HepG2 (cell line): ENCODE measurements around the gene CTNND2. TPM values are rescaled to one million over a fixed set of nuclear protein-coding genes. Genes with fewer than 3 reads are reported as not detected.

ENCODE experiments used
- ARHGAP35 ChIP-seq: sonication (generic); formaldehyde crosslinking; IDR thresholded peaks from 2 replicates; pipeline ENCODE4 v1.9.0; 2022; ENCODE audit warnings: mild to moderate bottlenecking, inconsistent platforms, moderate library complexity, missing genetic modification reagents, borderline replicate concordance
- BORCS8-MEF2B ChIP-seq: sonication (generic); formaldehyde crosslinking; IDR thresholded peaks from 2 replicates; pipeline ENCODE4 v1.8.0; 2022; ENCODE audit warnings: mild to moderate bottlenecking, missing genetic modification reagents
- HNF4G ChIP-seq, 2 experiments: sonication (generic) in 1 of 2; formaldehyde crosslinking in 1 of 2; IDR thresholded peaks; 2 replicates each; pipeline versions ENCODE4 v1.4.0 to v1.6.1; 2011 to 2020; ENCODE audit warnings: borderline replicate concordance in 2 of 2, low read depth in 2 of 2, mild to moderate bottlenecking in 2 of 2, low read length in 1 of 2, missing genetic modification reagents in 1 of 2, moderate library complexity in 1 of 2
- ISL2 ChIP-seq: sonication (generic); formaldehyde crosslinking; IDR thresholded peaks from 2 replicates; pipeline ENCODE4 v1.5.0; 2020; ENCODE audit warnings: missing genetic modification reagents
- JUN ChIP-seq: sonication (generic); formaldehyde crosslinking; IDR thresholded peaks from 2 replicates; pipeline ENCODE4 v1.4.0; 2020; ENCODE audit warnings: mild to moderate bottlenecking, missing genetic modification reagents
- NAIF1 ChIP-seq: sonication (generic); formaldehyde crosslinking; IDR thresholded peaks from 2 replicates; pipeline ENCODE4 v1.5.0; 2020; ENCODE audit warnings: mild to moderate bottlenecking, missing genetic modification reagents, borderline replicate concordance
- NCOA2 ChIP-seq: sonication (generic); formaldehyde crosslinking; IDR thresholded peaks from 2 replicates; pipeline ENCODE4 v1.8.0; 2022; ENCODE audit warnings: inconsistent platforms
- NCOA5 ChIP-seq: sonication (generic); formaldehyde crosslinking; IDR thresholded peaks from 2 replicates; pipeline ENCODE4 v1.4.0; 2020; ENCODE audit warnings: missing genetic modification reagents
- NFRKB ChIP-seq: fragments of 450-650 bp; IDR thresholded peaks from 2 replicates; pipeline ENCODE4 v1.6.1; 2017
- NR2F2 ChIP-seq: IDR thresholded peaks from 2 replicates; pipeline ENCODE4 v1.6.1; 2012; ENCODE audit warnings: low read depth, inconsistent platforms, borderline replicate concordance
- NR3C1 ChIP-seq: sonication (generic); formaldehyde crosslinking; IDR thresholded peaks from 2 replicates; pipeline ENCODE4 v1.4.0; 2020; ENCODE audit warnings: missing genetic modification reagents
- POLR2A ChIP-seq, 2 experiments: IDR thresholded peaks; 2 replicates each; pipeline ENCODE4 v1.6.1; 2011; ENCODE audit warnings: low read depth in 2 of 2, low read length in 2 of 2, mild to moderate bottlenecking in 1 of 2, moderate library complexity in 1 of 2; ENCODE audit not compliant: insufficient read depth in 1 of 2
- POLR2AphosphoS5 ChIP-seq: IDR thresholded peaks from 2 replicates; pipeline ENCODE4 v1.6.1; 2012; ENCODE audit warnings: low read depth, low read length
- RELA ChIP-seq: sonication (generic); formaldehyde crosslinking; IDR thresholded peaks from 2 replicates; pipeline ENCODE4 v1.4.0; 2020; ENCODE audit warnings: missing genetic modification reagents
- REPIN1 ChIP-seq: sonication (generic); formaldehyde crosslinking; IDR thresholded peaks from 2 replicates; pipeline ENCODE4 v1.8.0; 2022; ENCODE audit warnings: missing genetic modification reagents, low read depth, mild to moderate bottlenecking, borderline replicate concordance
- SKI ChIP-seq: fragments of 450-650 bp; IDR thresholded peaks from one replicate; pipeline ENCODE4 v1.6.1; 2018; ENCODE audit warnings: mild to moderate bottlenecking; ENCODE audit not compliant: partially characterized antibody
- TAF1 ChIP-seq: sonication (generic); formaldehyde crosslinking; IDR thresholded peaks from 2 replicates; pipeline ENCODE4 v1.4.0; 2020; ENCODE audit warnings: missing genetic modification reagents
- ZBTB3 ChIP-seq: sonication (generic); formaldehyde crosslinking; IDR thresholded peaks from 2 replicates; pipeline ENCODE4 v1.4.0; 2020; ENCODE audit warnings: low read depth, mild to moderate bottlenecking, moderate library complexity, missing genetic modification reagents, borderline replicate concordance
- ZBTB7A ChIP-seq: sonication (generic); formaldehyde crosslinking; IDR thresholded peaks from 2 replicates; pipeline ENCODE4 v1.8.0; 2022; ENCODE audit warnings: mild to moderate bottlenecking, missing genetic modification reagents
- ZNF235 ChIP-seq: sonication (generic); formaldehyde crosslinking; IDR thresholded peaks from 2 replicates; pipeline ENCODE4 v1.8.1; 2023; ENCODE audit warnings: mild to moderate bottlenecking, missing genetic modification reagents, borderline replicate concordance
- ZNF292 ChIP-seq: sonication (generic); formaldehyde crosslinking; IDR thresholded peaks from 2 replicates; pipeline ENCODE4 v1.8.1; 2022; ENCODE audit warnings: mild to moderate bottlenecking, low read depth, missing genetic modification reagents, borderline replicate concordance
- ZNF850 ChIP-seq: sonication (generic); formaldehyde crosslinking; conservative IDR thresholded peaks from 2 replicates; pipeline ENCODE4 v1.9.0; 2021; ENCODE audit warnings: mild to moderate bottlenecking, missing genetic modification reagents
- ZNF891 ChIP-seq: sonication (generic); formaldehyde crosslinking; IDR thresholded peaks from 2 replicates; pipeline ENCODE4 v1.5.0; 2020; ENCODE audit warnings: mild to moderate bottlenecking, missing genetic modification reagents
- polyA plus RNA-seq, 8 experiments: library from polyadenylated mRNA; depleted of rRNA in 3 of 8; stranded (reverse) in 7 of 8; unstranded in 1 of 8; fragments of >200 nt; fragmentation: Illumina TruSeq in 4 of 8; extraction: Trizol in 4 of 8; gene quantifications; 2 replicates each; pipeline versions ENCODE4 v1.2.1 to v1.2.3, GENCODE V29; 2011 to 2016; ENCODE audit warnings: low read depth in 4 of 8, missing spikeins in 1 of 8, mixed read lengths in 1 of 8; ENCODE audit not compliant: insufficient read depth in 1 of 8
- total RNA-seq, 5 experiments: library from RNA; depleted of rRNA; stranded (reverse); fragments of >200 nt; fragmentation: Illumina TruSeq; extraction: Trizol; gene quantifications; 2 replicates each; pipeline ENCODE4 v1.2.3, GENCODE V29; 2016; ENCODE audit warnings: low read depth in 1 of 5
- TF ChIP-seq, protein P1 (sequence below): sonication (generic); formaldehyde crosslinking; IDR thresholded peaks from 2 replicates; pipeline ENCODE4 v1.4.0; 2020; ENCODE audit warnings: missing genetic modification reagents
- TF ChIP-seq, protein P2 (sequence below): sonication (generic); formaldehyde crosslinking; IDR thresholded peaks from 2 replicates; pipeline ENCODE4 v1.5.0; 2020; ENCODE audit warnings: missing genetic modification reagents, mild to moderate bottlenecking, borderline replicate concordance
- TF ChIP-seq, protein P3 (sequence below): sonication (generic); formaldehyde crosslinking; IDR thresholded peaks from 2 replicates; pipeline ENCODE4 v1.4.0; 2020; ENCODE audit warnings: missing genetic modification reagents, borderline replicate concordance

Gene CTNND2
- total and polyA plus RNA-seq, 2 of the 13 experiments (the other 11 are each of a cell fraction or from before 2014, with no cell fraction given): not detected

DNA sequence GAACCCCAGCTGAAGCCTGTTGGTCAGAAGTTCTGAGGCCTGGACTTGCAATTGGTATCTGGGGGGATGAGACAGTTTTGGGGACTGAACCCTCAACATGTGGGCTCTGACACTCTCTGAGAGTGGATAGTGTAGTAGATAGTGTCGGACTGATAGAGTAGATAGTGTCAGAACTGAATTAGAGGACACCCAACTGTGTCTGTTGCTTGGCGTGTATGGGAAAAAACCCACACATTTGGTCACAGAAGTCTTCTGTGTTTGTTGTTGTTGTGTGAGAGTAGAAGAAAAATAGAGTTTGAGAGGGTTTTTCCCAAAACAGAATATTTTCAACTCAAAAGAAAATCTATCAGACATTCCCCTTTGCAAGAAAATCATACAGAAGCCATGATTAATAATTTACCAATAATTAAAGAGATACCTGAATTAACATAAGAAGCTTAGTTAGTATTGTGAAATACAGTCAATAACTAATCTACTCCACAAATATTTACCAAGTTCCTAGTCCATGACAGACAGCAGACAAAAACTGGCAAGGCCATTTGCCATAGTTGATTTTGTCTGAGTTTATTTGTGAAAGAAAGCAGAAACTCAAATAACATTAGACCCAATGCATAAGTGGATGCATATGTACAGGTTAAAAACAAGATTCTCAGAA lies 170.9 kb downstream of the CTNND2 start (continued):
- TF ChIP-seq ARHGAP35 (CRISPR knock-in tag) (no peak), ZBTB3 (no peak), NAIF1 (CRISPR knock-in tag) (no peak), ISL2 (CRISPR knock-in tag) (peak; percentile 76), ZNF850 (CRISPR knock-in tag) (no peak), ZNF235 (CRISPR knock-in tag) (no peak), ZBTB7A (CRISPR knock-in tag) (no peak), RELA (no peak), NCOA5 (no peak), NFRKB (no peak), POLR2A (IDR thresholded peaks at IDR 0.05; ENCODE audit: insufficient read depth in 1 of 2, low read depth in 2 of 2, low read length in 2 of 2) (no peak), NCOA2 (CRISPR knock-in tag) (0 out of 2 replicates have a peak, but pooled peaks have one; percentile 43), SKI (peak; percentile 42), NR2F2 (no peak), TAF1 (no peak), BORCS8-MEF2B (CRISPR knock-in tag) (no peak), REPIN1 (CRISPR knock-in tag) (no peak), NR3C1 (CRISPR knock-in tag) (no peak), ZNF891 (no peak), JUN (CRISPR knock-in tag) (no peak), POLR2AphosphoS5 (no peak), HNF4G (IDR thresholded peaks at IDR 0.05; ENCODE audit: borderline replicate concordance, low read depth, low read length) (no peak), HNF4G (CRISPR knock-in tag; IDR thresholded peaks at IDR 0.05; ENCODE audit: borderline replicate concordance, low read depth) (no peak), ZNF292 (no peak)
- TF ChIP-seq, protein P1, sequence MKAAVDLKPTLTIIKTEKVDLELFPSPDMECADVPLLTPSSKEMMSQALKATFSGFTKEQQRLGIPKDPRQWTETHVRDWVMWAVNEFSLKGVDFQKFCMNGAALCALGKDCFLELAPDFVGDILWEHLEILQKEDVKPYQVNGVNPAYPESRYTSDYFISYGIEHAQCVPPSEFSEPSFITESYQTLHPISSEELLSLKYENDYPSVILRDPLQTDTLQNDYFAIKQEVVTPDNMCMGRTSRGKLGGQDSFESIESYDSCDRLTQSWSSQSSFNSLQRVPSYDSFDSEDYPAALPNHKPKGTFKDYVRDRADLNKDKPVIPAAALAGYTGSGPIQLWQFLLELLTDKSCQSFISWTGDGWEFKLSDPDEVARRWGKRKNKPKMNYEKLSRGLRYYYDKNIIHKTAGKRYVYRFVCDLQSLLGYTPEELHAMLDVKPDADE (CRISPR knock-in tag): no peak
- TF ChIP-seq, protein P2, sequence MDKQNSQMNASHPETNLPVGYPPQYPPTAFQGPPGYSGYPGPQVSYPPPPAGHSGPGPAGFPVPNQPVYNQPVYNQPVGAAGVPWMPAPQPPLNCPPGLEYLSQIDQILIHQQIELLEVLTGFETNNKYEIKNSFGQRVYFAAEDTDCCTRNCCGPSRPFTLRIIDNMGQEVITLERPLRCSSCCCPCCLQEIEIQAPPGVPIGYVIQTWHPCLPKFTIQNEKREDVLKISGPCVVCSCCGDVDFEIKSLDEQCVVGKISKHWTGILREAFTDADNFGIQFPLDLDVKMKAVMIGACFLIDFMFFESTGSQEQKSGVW (CRISPR knock-in tag): no peak
- TF ChIP-seq, protein P3, sequence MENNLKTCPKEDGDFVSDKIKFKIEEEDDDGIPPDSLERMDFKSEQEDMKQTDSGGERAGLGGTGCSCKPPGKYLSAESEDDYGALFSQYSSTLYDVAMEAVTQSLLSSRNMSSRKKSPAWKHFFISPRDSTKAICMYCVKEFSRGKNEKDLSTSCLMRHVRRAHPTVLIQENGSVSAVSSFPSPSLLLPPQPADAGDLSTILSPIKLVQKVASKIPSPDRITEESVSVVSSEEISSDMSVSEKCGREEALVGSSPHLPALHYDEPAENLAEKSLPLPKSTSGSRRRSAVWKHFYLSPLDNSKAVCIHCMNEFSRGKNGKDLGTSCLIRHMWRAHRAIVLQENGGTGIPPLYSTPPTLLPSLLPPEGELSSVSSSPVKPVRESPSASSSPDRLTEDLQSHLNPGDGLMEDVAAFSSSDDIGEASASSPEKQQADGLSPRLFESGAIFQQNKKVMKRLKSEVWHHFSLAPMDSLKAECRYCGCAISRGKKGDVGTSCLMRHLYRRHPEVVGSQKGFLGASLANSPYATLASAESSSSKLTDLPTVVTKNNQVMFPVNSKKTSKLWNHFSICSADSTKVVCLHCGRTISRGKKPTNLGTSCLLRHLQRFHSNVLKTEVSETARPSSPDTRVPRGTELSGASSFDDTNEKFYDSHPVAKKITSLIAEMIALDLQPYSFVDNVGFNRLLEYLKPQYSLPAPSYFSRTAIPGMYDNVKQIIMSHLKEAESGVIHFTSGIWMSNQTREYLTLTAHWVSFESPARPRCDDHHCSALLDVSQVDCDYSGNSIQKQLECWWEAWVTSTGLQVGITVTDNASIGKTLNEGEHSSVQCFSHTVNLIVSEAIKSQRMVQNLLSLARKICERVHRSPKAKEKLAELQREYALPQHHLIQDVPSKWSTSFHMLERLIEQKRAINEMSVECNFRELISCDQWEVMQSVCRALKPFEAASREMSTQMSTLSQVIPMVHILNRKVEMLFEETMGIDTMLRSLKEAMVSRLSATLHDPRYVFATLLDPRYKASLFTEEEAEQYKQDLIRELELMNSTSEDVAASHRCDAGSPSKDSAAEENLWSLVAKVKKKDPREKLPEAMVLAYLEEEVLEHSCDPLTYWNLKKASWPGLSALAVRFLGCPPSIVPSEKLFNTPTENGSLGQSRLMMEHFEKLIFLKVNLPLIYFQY (CRISPR knock-in tag): no peak
